PC-3 (cell line): ENCODE results near the gene TMEM223.

Experiments used
- CTCF ChIP-seq: fragments of 300-600 bp; sonication (generic); conservative IDR thresholded peaks from 2 replicates; pipeline ENCODE4 v1.5.1; 2017; ENCODE audit warnings: antibody characterized with exemption, low read depth, mild to moderate bottlenecking, low read length
- EZH2 ChIP-seq: fragments of 300-600 bp; sonication (generic); IDR thresholded peaks from one replicate; pipeline ENCODE4 v1.6.1; 2017; ENCODE audit warnings: antibody characterized with exemption, mild to moderate bottlenecking, low read length; ENCODE audit not compliant: unreplicated experiment

GRCh38 chr11:62771144-62772021, 20.4 kb downstream of the TMEM223 start, which contains the start of gene TAF6L:
- TF ChIP-seq CTCF (no peak), EZH2 (no peak)
